HL-60 (cell line): Measurements from ENCODE around the gene CTSD.

ENCODE experiments used
- DNase-seq, 2 experiments: peaks; one replicate each; pipeline ENCODE4 v3.0.0-alpha.2; 2010 to 2020; ENCODE audit warnings: low read depth in 1 of 2, low spot score in 1 of 2
- H3K27ac ChIP-seq: fragments of 250-450 bp; sonication (Bioruptor Pico); replicated peaks from 2 replicates; pipeline ENCODE4 v1.5.1; 2020; ENCODE audit warnings: mild to moderate bottlenecking, moderate library complexity
- H3K27me3 ChIP-seq: fragments of 250-450 bp; sonication (Bioruptor Pico); 2 replicates; pipeline ENCODE4 v1.5.1; 2021; ENCODE audit warnings: mild to moderate bottlenecking, moderate library complexity; ENCODE audit not compliant: insufficient read depth, poor library complexity, severe bottlenecking
- H3K4me3 ChIP-seq: replicated peaks from 2 replicates; pipeline ENCODE4 v1.5.1; 2011; ENCODE audit warnings: mild to moderate bottlenecking, control low read depth, low read length; ENCODE audit not compliant: insufficient read depth
- GABPA ChIP-seq: IDR thresholded peaks from 2 replicates; pipeline ENCODE4 v1.6.1; 2012; ENCODE audit warnings: low read depth
- POLR2AphosphoS5 ChIP-seq: IDR thresholded peaks from 2 replicates; pipeline ENCODE4 v1.6.1; 2012; ENCODE audit warnings: low read depth
- SPI1 ChIP-seq: IDR thresholded peaks from 2 replicates; pipeline ENCODE4 v1.6.1; 2012; ENCODE audit warnings: low read depth, mild to moderate bottlenecking, borderline replicate concordance
- TF ChIP-seq, protein P1 (sequence below): IDR thresholded peaks from 2 replicates; pipeline ENCODE4 v1.6.1; 2012; ENCODE audit warnings: low read depth; ENCODE audit not compliant: insufficient replicate concordance
- TF ChIP-seq, protein P2 (sequence below): IDR thresholded peaks from one replicate; pipeline ENCODE4 v1.5.1; 2011; ENCODE audit warnings: low read length, control low read depth, inconsistent platforms; ENCODE audit not compliant: insufficient read depth

CTSD gene

DNA sequence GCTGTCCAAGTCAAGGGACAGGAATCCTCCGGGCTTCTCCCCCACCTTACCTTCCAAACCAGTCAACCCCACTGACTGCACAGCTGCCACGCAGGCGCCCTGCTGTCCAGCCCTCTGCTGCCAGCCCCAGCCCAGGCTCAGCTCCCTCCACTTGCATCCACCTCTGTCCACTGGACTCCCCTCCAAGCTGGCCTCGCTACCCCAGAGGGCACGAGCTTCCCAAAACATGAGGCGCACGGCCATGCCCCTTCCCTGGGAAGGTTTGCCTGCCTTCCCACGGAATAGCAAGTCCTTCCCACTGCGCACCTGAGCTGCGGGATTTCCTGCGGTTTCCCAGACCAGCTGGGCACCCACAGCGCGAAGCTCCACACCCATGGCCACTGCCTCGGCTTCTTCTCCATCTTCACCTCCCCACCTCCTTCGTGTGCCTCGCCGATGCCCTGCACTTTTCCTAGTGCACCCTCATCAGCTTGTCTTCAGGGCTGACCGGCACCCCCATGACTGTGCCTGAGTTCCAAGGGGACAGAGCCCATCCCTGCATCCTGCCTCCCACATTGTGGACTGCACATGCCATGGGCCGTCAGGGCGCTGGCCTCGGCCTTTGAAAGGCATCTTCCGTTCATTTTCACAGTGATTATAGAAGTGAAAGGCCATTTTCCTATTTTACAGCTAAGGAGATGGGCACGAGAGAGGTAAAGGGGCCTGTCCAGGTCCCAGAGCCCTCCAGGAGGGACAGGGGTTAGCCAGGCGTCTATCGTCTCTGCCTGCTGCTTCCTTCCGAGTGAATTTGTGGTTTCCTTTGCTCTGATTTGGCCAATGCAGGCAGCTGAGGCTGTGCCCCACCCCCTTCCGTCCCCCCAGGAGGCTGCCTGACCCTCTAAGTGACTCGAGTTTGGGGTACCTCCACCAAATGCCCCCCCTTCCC, 29.7 kb downstream of the CTSD start:
- no peak for DNase-seq
- no peak overlapping the region for H3K4me3 ChIP-seq
- TF ChIP-seq, protein P1, sequence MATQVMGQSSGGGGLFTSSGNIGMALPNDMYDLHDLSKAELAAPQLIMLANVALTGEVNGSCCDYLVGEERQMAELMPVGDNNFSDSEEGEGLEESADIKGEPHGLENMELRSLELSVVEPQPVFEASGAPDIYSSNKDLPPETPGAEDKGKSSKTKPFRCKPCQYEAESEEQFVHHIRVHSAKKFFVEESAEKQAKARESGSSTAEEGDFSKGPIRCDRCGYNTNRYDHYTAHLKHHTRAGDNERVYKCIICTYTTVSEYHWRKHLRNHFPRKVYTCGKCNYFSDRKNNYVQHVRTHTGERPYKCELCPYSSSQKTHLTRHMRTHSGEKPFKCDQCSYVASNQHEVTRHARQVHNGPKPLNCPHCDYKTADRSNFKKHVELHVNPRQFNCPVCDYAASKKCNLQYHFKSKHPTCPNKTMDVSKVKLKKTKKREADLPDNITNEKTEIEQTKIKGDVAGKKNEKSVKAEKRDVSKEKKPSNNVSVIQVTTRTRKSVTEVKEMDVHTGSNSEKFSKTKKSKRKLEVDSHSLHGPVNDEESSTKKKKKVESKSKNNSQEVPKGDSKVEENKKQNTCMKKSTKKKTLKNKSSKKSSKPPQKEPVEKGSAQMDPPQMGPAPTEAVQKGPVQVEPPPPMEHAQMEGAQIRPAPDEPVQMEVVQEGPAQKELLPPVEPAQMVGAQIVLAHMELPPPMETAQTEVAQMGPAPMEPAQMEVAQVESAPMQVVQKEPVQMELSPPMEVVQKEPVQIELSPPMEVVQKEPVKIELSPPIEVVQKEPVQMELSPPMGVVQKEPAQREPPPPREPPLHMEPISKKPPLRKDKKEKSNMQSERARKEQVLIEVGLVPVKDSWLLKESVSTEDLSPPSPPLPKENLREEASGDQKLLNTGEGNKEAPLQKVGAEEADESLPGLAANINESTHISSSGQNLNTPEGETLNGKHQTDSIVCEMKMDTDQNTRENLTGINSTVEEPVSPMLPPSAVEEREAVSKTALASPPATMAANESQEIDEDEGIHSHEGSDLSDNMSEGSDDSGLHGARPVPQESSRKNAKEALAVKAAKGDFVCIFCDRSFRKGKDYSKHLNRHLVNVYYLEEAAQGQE, result no peak
- TF ChIP-seq, protein P2, sequence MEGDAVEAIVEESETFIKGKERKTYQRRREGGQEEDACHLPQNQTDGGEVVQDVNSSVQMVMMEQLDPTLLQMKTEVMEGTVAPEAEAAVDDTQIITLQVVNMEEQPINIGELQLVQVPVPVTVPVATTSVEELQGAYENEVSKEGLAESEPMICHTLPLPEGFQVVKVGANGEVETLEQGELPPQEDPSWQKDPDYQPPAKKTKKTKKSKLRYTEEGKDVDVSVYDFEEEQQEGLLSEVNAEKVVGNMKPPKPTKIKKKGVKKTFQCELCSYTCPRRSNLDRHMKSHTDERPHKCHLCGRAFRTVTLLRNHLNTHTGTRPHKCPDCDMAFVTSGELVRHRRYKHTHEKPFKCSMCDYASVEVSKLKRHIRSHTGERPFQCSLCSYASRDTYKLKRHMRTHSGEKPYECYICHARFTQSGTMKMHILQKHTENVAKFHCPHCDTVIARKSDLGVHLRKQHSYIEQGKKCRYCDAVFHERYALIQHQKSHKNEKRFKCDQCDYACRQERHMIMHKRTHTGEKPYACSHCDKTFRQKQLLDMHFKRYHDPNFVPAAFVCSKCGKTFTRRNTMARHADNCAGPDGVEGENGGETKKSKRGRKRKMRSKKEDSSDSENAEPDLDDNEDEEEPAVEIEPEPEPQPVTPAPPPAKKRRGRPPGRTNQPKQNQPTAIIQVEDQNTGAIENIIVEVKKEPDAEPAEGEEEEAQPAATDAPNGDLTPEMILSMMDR, result no peak
- TF ChIP-seq POLR2AphosphoS5, result no peak
- TF ChIP-seq GABPA, result no peak
- no peak for TF ChIP-seq SPI1
- H3K27ac ChIP-seq, result no peak overlapping the region
- H3K27me3 ChIP-seq, result peaks cover 26% of the 10 kb centered on the region

DNA sequence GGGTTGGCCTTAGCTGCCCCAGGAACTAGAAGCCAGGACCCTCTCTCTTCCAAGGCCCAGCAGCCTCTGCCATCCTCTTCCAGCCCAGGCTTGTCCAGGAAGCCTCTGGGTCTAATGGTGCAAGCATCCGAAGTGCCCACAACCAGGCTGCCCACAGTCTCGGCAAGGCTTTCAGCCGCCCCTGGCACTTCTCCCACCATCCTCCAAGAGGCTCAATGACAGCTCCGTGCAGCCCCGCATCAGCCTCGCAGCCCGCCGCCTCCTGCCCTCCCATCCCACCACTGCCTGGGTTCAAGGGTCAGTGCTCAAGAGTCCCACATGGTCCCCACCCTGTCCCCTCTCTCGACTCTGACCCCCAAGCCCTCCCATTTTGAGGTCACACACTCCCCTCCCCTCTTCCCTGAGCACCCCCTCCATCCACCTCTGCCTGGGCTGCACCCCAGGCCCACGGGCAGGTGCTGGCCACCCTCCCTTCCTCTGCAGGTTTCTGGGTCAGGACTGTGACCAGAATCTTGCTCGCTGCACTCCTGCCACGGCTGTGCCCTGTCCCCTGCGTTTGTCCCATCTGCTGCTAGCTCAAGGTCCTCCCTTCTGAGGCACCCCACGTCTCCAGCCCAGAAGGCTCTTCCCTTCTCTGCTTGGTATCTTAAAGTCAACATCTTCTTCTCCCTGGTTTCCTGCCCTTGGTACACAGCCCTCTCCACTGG, 30.6 kb downstream of the CTSD start:
- TF ChIP-seq, protein P1, result no peak
- TF ChIP-seq GABPA (no peak), SPI1 (no peak), POLR2AphosphoS5 (no peak)
- TF ChIP-seq, protein P2, result no peak
- Histone ChIP-seq H3K27ac (no peak overlapping the region), H3K27me3 (peaks cover 26% of the 10 kb centered on the region)

DNA sequence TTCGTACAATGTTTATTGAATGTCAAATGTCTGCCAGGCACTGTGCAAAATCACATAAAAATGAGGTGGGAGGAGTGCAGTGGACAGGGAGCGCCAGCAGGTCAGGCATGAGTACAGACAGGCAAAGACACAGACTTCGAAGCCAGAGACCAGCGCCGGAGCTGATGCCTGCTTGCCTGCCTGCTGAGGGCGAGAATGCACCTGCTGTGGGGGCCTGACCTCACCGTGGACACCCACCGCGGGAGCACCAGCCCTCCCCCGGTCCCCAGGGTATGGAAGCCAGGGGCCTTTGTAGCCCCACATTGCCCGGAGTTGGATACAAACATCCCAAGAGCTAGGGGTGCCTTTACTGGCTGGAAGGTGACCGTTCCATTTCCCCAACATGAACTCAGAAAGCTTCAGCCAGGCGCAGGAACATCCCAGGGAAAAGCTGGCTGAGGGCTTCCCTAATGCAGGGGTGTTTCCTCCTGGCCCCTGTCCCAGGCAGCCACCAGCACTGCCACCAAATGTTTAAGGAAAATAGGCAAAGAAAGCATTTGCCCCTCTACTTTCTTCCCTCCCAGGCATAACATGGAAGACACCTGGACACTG, 31.2 kb downstream of the CTSD start:
- Histone ChIP-seq H3K4me3 (no peak overlapping the region), H3K27ac (no peak overlapping the region), H3K27me3 (peaks cover 26% of the 10 kb centered on the region)
- TF ChIP-seq, protein P2, result no peak
- TF ChIP-seq, protein P1, result no peak
- no peak for TF ChIP-seq SPI1
- TF ChIP-seq GABPA, result no peak
- TF ChIP-seq POLR2AphosphoS5, result no peak
- no peak for DNase-seq

More for the DNA sequence above, 30.6 kb downstream of the CTSD start:
- no peak for DNase-seq
- H3K4me3 ChIP-seq, result no peak overlapping the region
